HCT116 (cell line): ENCODE measurements around the gene FOXD1. TPM values are rescaled to one million over a fixed set of nuclear protein-coding genes. Genes with fewer than 3 reads are reported as not detected.

Source experiments
- CTCF ChIP-seq, 3 experiments: fragments of 200-600 bp in 1 of 3; sonication (generic) in 1 of 3; IDR thresholded peaks in 2 of 3; conservative IDR thresholded peaks in 1 of 3; 2 replicates each; pipeline ENCODE4 v1.5.1; 2012 to 2017; ENCODE audit warnings: low read depth in 2 of 3, low read length in 2 of 3, antibody characterized with exemption in 1 of 3, borderline replicate concordance in 1 of 3, control low read depth in 1 of 3, mild to moderate bottlenecking in 1 of 3, mixed read lengths in 1 of 3, mixed run types in 1 of 3, moderate library complexity in 1 of 3; ENCODE audit not compliant: insufficient read depth in 1 of 3
- EZH2 ChIP-seq: fragments of 200-600 bp; sonication (generic); IDR thresholded peaks from 2 replicates; pipeline ENCODE4 v1.6.1; 2017; ENCODE audit warnings: antibody characterized with exemption, mixed run types
- REST ChIP-seq: IDR thresholded peaks from 2 replicates; pipeline ENCODE4 v1.6.1; 2012; ENCODE audit warnings: low read depth
- SP1 ChIP-seq: IDR thresholded peaks from 2 replicates; pipeline ENCODE4 v1.6.1; 2012; ENCODE audit warnings: low read depth
- TCF7L2 ChIP-seq: IDR thresholded peaks from 2 replicates; pipeline ENCODE4 v1.7.0; 2011; ENCODE audit warnings: borderline replicate concordance, inconsistent platforms; ENCODE audit not compliant: insufficient read depth, insufficient read length; ENCODE audit errors: extremely low read depth
- YY1 ChIP-seq: IDR thresholded peaks from 2 replicates; pipeline ENCODE4 v1.6.1; 2011; ENCODE audit warnings: low read length, low read depth, moderate library complexity, mild to moderate bottlenecking; ENCODE audit not compliant: insufficient replicate concordance; ENCODE audit errors: extremely low read depth
- ZBTB33 ChIP-seq: IDR thresholded peaks from 2 replicates; pipeline ENCODE4 v1.6.1; 2011; ENCODE audit warnings: mild to moderate bottlenecking, low read length, moderate library complexity; ENCODE audit not compliant: insufficient replicate concordance; ENCODE audit errors: extremely low read depth
- total RNA-seq: library from RNA; stranded (reverse); gene quantifications from one replicate; pipeline ENCODE4 v1.2.1, GENCODE V29; 2021; ENCODE audit not compliant: unreplicated experiment

FOXD1 gene
- total RNA-seq, 1 experiment from 2014 or later, result 26.8 TPM

- TF ChIP-seq CTCF (IDR thresholded peaks at IDR 0.05 in 2 of 3, conservative IDR thresholded peaks at IDR 0.05 in 1 of 3; ENCODE audit: borderline replicate concordance in 1 of 3, insufficient read depth in 1 of 3, low read depth in 2 of 3, low read length in 2 of 3) (no peak), SP1 (no peak), TCF7L2 (no peak), REST (no peak), YY1 (no peak), EZH2 (no peak), ZBTB33 (no peak)
Measured at GRCh38 chr5:73447530-73448462, 781 bp downstream of the FOXD1 start (continued).
